Ovary (tissue), 3 donors: ENCODE measurements around the gene OR5AS1.

ENCODE experiments used
- EP300 ChIP-seq: sonication (generic); formaldehyde crosslinking; IDR thresholded peaks from one replicate; pipeline ENCODE4 v1.6.1; 2017; ENCODE audit warnings: antibody characterized with exemption
- POLR2A ChIP-seq: fragments of 450-650 bp; IDR thresholded peaks from one replicate; pipeline ENCODE4 v1.6.1; 2017; ENCODE audit warnings: antibody characterized with exemption, mild to moderate bottlenecking, moderate library complexity
- TF ChIP-seq, protein P1 (sequence below), 3 donors: fragments of 450-650 bp in 2 of 3; fragments of 200-600 bp in 1 of 3; IDR thresholded peaks; one replicate each; pipeline versions ENCODE4 v1.5.1 to v1.8.0; 2016 to 2022; ENCODE audit warnings: antibody characterized with exemption in 3 of 3, mild to moderate bottlenecking in 1 of 3
- donor health status: DM: no; HTN: no; CAD: no.

DNA sequence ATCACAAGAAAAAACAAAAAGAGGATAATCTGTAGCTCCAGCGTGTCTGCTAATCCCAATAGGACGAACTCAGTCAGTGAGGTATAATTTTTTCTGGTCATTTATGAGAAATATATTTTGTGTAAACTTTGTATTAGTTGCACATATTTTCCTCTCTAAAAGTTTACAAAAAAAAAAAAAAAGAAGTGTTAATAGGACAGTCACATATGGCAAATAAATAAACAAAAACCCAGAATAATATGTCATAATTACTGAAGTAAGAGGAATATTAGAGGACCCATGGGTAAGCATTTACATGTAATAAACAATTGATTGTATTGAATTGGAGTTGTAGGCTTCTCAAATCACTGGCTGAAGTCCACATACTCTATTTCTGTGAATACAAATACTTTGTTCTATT is 32.9 kb upstream of the OR5AS1 start, which contains the start of gene OR5F1:
- TF ChIP-seq, protein P1, sequence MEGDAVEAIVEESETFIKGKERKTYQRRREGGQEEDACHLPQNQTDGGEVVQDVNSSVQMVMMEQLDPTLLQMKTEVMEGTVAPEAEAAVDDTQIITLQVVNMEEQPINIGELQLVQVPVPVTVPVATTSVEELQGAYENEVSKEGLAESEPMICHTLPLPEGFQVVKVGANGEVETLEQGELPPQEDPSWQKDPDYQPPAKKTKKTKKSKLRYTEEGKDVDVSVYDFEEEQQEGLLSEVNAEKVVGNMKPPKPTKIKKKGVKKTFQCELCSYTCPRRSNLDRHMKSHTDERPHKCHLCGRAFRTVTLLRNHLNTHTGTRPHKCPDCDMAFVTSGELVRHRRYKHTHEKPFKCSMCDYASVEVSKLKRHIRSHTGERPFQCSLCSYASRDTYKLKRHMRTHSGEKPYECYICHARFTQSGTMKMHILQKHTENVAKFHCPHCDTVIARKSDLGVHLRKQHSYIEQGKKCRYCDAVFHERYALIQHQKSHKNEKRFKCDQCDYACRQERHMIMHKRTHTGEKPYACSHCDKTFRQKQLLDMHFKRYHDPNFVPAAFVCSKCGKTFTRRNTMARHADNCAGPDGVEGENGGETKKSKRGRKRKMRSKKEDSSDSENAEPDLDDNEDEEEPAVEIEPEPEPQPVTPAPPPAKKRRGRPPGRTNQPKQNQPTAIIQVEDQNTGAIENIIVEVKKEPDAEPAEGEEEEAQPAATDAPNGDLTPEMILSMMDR (IDR thresholded peaks at IDR 0.05) = no peak
- TF ChIP-seq POLR2A = no peak
- no peak for TF ChIP-seq EP300
